Measurements from ENCODE around the gene RAB21. TPM values are rescaled to one million over a fixed set of nuclear protein-coding genes. Genes with fewer than 3 reads are reported as not detected.
A peak's percentile ranks its signal among the peaks of the same experiment; 100 is the strongest.

The RAB21 gene
- total RNA-seq, 4 donors from 2014 or later: 11.2 to 34.7 (median 14.2) TPM

DNA sequence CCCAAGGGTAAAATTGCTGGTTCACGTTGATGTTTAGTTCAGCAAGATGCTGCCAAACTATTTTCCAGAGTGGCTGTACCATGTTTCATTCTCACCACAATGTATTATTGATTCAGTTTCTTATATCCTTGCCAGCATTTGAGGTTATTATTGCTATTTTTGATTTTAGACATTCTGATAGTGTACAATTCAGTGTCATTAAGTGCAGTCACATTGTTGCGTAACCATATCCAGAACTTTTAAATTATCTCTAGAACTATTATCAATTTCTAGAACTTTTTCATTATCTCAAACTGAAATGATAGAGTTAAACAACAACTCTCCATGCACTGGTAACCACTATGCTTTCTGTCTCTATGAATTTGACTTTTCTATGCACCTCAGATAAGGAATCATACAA, 74.2 kb downstream of the RAB21 start:
- no peak for DNase-seq
- Histone ChIP-seq H3K4me1 (no peaks in the 10 kb centered on the region), H3K9me3 (no peaks in the 10 kb centered on the region), H3K36me3 (no peaks in the 10 kb centered on the region), H3K27me3 (no peaks in the 10 kb centered on the region), H3K27ac (no peak overlapping the region), H3K4me3 (no peak overlapping the region)
- no peak for TF ChIP-seq POLR2A (IDR thresholded peaks at IDR 0.05)
- TF ChIP-seq, protein P1, sequence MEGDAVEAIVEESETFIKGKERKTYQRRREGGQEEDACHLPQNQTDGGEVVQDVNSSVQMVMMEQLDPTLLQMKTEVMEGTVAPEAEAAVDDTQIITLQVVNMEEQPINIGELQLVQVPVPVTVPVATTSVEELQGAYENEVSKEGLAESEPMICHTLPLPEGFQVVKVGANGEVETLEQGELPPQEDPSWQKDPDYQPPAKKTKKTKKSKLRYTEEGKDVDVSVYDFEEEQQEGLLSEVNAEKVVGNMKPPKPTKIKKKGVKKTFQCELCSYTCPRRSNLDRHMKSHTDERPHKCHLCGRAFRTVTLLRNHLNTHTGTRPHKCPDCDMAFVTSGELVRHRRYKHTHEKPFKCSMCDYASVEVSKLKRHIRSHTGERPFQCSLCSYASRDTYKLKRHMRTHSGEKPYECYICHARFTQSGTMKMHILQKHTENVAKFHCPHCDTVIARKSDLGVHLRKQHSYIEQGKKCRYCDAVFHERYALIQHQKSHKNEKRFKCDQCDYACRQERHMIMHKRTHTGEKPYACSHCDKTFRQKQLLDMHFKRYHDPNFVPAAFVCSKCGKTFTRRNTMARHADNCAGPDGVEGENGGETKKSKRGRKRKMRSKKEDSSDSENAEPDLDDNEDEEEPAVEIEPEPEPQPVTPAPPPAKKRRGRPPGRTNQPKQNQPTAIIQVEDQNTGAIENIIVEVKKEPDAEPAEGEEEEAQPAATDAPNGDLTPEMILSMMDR (IDR thresholded peaks at IDR 0.05): no peak

DNA sequence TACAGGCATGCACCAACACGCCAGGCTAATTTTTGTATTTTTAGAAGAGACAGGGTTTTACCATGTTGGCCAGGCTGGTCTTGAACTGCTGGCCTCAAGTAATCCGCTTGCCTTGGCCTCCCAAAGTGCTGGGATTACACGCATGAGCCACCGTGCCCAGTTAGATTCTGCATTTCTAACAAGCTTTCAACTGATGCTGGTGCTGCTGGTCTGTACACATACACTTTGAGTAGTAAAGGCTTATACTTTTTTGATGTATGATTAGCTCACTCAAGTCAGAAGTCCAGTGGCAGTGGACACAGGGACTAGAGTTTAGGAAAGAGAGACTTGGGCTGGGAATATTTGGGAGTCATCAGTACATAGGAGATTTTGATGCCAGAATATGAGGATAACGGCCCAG, 82.7 kb downstream of the RAB21 start:
- H3K4me1 ChIP-seq: peaks cover 0 to 14% (median 8%) of the 10 kb centered on the region in 4 donors
- H3K27me3 ChIP-seq: no peaks in the 10 kb centered on the region
- DNase-seq: no peak
- no peak overlapping the region for H3K27ac ChIP-seq
- no peak for TF ChIP-seq POLR2A (IDR thresholded peaks at IDR 0.05)
- TF ChIP-seq, protein P1 (IDR thresholded peaks at IDR 0.05): no peak
- H3K36me3 ChIP-seq: no peaks in the 10 kb centered on the region
- no peaks in the 10 kb centered on the region for H3K9me3 ChIP-seq
- H3K4me3 ChIP-seq: no peak overlapping the region

DNA sequence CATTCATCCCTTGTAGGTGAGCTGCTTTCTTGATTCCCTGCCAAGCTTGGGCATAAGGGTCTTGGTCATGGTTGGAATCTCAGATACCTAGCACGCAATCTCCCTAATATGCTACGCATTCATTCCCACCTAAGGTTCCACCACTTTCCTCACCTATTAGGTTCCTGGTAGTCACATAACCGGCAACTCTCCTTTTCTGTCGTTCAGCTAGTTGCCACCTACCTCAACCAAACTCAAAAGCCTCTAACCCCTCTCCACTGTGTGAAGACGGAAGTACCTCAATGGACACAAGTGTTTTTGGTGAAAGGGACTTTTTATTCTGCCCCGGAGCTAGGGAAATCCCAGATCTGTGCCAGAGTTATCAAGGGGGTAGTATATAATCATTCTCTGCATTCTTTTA, 83.6 kb downstream of the RAB21 start:
- Histone ChIP-seq H3K4me1 (peaks cover 0 to 14% (median 8%) of the 10 kb centered on the region in 4 donors), H3K4me3 (no peak overlapping the region), H3K36me3 (no peaks in the 10 kb centered on the region), H3K27me3 (no peaks in the 10 kb centered on the region), H3K27ac (peak overlapping the region in 1 of 4 donors; percentile 94), H3K9me3 (no peaks in the 10 kb centered on the region)
- no peak for DNase-seq
- TF ChIP-seq, protein P1 (IDR thresholded peaks at IDR 0.05): no peak
- no peak for TF ChIP-seq POLR2A (IDR thresholded peaks at IDR 0.05)

DNA sequence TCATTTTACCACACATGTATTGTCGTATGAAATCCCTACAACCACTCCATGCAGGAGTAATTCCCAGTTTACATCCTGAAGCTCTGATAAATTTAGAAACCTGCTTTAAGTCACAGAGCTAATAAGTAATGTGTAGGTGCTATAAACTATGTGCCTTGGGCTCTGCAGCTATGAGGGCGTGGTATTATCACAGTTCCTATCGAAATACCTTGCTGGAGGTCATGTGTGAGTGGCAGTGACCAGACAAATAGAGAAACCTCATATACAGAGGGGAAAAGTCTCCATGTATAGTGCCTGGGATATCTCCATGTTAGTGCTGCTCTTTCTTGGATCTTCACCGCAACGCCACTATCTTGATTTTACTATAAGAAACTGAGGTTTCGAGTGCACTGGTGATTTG, 84.0 kb downstream of the RAB21 start:
- Histone ChIP-seq H3K36me3 (no peaks in the 10 kb centered on the region), H3K9me3 (no peaks in the 10 kb centered on the region), H3K27me3 (no peaks in the 10 kb centered on the region), H3K4me3 (peak overlapping the region in 1 of 4 donors; percentile 74), H3K4me1 (peaks cover 0 to 14% (median 8%) of the 10 kb centered on the region in 4 donors), H3K27ac (peak overlapping the region; percentile 82 to 96 (median 92))
- TF ChIP-seq, protein P1 (IDR thresholded peaks at IDR 0.05): no peak
- no peak for TF ChIP-seq POLR2A (IDR thresholded peaks at IDR 0.05)
- DNase-seq: no peak

DNA sequence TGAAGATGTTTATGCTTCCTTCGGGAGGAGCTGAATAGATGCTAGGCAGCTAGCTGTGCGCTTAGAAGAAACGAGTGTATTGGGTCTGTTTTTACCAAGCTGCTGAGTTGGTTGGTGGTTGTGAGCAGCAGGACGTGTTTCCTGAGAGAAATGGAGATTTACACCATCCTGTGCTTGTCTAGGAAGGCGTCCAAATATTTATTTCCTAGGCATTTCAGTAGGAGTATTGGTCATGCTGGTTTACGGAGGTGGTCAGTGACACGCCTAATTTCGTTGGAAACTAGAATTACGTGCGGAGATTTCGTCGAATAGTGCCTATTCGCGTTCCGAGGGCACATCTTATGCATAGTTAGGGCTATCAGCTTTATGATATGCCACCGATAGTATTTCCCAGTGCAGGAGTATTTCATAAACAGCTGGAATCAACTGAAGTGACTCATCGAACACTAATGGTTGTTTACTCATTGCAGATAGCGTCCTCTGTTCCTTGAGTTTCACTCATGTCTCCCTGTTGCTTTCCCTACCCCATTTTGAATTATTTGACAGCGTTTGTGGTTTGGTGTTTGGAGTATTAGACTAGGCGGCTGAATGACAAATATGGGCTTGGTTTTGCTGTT, 85.7 kb downstream of the RAB21 start:
- DNase-seq: no peak

More for the DNA sequence above, 85.7 kb downstream of the RAB21 start:
- peaks cover 0 to 21% (median 9%) of the 10 kb centered on the region in 4 donors for H3K4me1 ChIP-seq
- H3K27me3 ChIP-seq: no peaks in the 10 kb centered on the region
- no peaks in the 10 kb centered on the region for H3K36me3 ChIP-seq
- H3K9me3 ChIP-seq: no peaks in the 10 kb centered on the region
- H3K27ac ChIP-seq: peak overlapping the region; percentile 82 to 96 (median 92)
- TF ChIP-seq POLR2A (IDR thresholded peaks at IDR 0.05): no peak
- TF ChIP-seq, protein P1 (IDR thresholded peaks at IDR 0.05): no peak
- H3K4me3 ChIP-seq: peak overlapping the region; percentile 67 to 87 (median 74)

Measured in Peyer's patch (tissue), 4 donors.